Gastrocnemius medialis (tissue), 4 donors: ENCODE results near the gene TMED8.

ENCODE experiments used
- POLR2A ChIP-seq, 2 donors: fragments of 450-650 bp; IDR thresholded peaks; one replicate each; pipeline ENCODE4 v1.6.1; 2017; ENCODE audit warnings: antibody characterized with exemption in 2 of 2, mild to moderate bottlenecking in 2 of 2, moderate library complexity in 2 of 2
- TF ChIP-seq, protein P1 (sequence below), 5 experiments: fragments of 450-650 bp in 3 of 5; fragments of 200-600 bp in 2 of 5; sonication (generic) in 2 of 5; IDR thresholded peaks in 4 of 5; conservative IDR thresholded peaks in 1 of 5; 1 replicate in 4 of 5; 2 replicates in 1 of 5; pipeline ENCODE4 v1.5.1; 2016 to 2019; ENCODE audit warnings: antibody characterized with exemption in 5 of 5, mild to moderate bottlenecking in 3 of 5, moderate library complexity in 3 of 5

DNA sequence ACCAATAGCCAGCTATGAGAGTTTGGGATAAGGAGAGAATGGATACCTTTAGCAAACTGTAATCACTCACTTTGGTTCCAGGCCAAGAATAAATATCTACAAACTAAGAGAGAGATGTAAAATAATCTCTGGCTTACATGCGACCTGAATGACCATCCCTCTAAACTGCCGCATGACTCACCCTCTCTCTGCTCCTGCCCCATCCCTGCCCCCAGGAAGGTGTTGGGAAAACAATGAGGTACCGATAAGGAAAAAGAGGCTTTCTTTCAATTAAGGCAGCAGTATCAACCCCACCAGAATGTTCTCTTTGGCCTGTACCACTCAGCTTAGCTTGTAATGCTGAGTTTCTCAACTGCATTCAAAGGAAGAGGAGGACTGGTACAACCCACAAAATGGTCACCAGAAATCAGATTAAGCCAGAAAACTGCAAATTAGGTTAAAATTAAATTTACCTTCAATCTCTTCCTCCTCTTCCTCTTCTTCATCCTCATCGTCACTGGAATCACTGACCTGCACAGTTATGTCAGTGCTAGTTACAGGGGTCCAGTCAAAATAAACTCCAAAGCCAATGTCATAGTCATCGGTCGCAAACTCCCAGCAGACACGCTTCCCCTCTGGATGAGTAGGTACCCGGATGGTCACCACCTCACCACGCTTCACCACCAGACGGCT is 34.0 kb downstream of the TMED8 start:
- TF ChIP-seq, protein P1, sequence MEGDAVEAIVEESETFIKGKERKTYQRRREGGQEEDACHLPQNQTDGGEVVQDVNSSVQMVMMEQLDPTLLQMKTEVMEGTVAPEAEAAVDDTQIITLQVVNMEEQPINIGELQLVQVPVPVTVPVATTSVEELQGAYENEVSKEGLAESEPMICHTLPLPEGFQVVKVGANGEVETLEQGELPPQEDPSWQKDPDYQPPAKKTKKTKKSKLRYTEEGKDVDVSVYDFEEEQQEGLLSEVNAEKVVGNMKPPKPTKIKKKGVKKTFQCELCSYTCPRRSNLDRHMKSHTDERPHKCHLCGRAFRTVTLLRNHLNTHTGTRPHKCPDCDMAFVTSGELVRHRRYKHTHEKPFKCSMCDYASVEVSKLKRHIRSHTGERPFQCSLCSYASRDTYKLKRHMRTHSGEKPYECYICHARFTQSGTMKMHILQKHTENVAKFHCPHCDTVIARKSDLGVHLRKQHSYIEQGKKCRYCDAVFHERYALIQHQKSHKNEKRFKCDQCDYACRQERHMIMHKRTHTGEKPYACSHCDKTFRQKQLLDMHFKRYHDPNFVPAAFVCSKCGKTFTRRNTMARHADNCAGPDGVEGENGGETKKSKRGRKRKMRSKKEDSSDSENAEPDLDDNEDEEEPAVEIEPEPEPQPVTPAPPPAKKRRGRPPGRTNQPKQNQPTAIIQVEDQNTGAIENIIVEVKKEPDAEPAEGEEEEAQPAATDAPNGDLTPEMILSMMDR (IDR thresholded peaks at IDR 0.05 in 4 of 5, conservative IDR thresholded peaks at IDR 0.05 in 1 of 5): no peak
- no peak for TF ChIP-seq POLR2A (IDR thresholded peaks at IDR 0.05)
